ENCODE data around the gene MPPED2. TPM values are rescaled to one million over a fixed set of nuclear protein-coding genes. Genes with fewer than 3 reads are reported as not detected.

The MPPED2 gene
- total RNA-seq, 1 experiment from 2014 or later = not detected

GRCh38 chr11:30405385-30405784 lies 180.8 kb downstream of the MPPED2 start:
- DNase-seq (ENCODE audit: unreplicated experiment) = no peak
- no TSS peak for BruUV-seq (replicated peaks)
- H3K4me1 Mint-ChIP-seq (ENCODE audit: insufficient read depth, unreplicated experiment) = no peaks in the 10 kb centered on the region
- ChIA-PET CTCF (interaction anchor here (0.7 kb wide), 1 partner anchor 403 kb away, joined by 4 read pairs; no protein-coding TSS in a partner anchor), POLR2A (interaction anchor here (1.0 kb wide), 1 partner anchor 28 kb away, joined by 3 read pairs; no protein-coding TSS in a partner anchor)
- H3K36me3 Mint-ChIP-seq (ENCODE audit: insufficient read depth, unreplicated experiment) = no peaks in the 10 kb centered on the region
- intact Hi-C loops (cut with micrococcal nuclease) = no loop called here
- peaks cover 64% of the 10 kb centered on the region for H3K27me3 Mint-ChIP-seq (ENCODE audit: insufficient read depth, unreplicated experiment)
- H3K4me3 Mint-ChIP-seq (ENCODE audit: unreplicated experiment) = no peak overlapping the region
- H3K9me3 Mint-ChIP-seq (ENCODE audit: unreplicated experiment) = no peaks in the 10 kb centered on the region
- no peak overlapping the region for H3K27ac Mint-ChIP-seq (ENCODE audit: low read depth, unreplicated experiment)
- TF ChIP-seq CTCF (IDR thresholded peaks at IDR 0.05; ENCODE audit: unreplicated experiment) = no peak

GRCh38 chr11:30404136-30404535 lies 182.0 kb downstream of the MPPED2 start:
- ChIA-PET CTCF (interaction anchor here (0.9 to 1.0 kb wide), 2 partner anchors 9 to 13 kb away, joined by 3 read pairs; no protein-coding TSS in a partner anchor), POLR2A (no interaction called here)
- TF ChIP-seq CTCF (IDR thresholded peaks at IDR 0.05; ENCODE audit: unreplicated experiment) = no peak
- BruUV-seq (replicated peaks) = no TSS peak
- no peak overlapping the region for H3K27ac Mint-ChIP-seq (ENCODE audit: low read depth, unreplicated experiment)
- H3K27me3 Mint-ChIP-seq (ENCODE audit: insufficient read depth, unreplicated experiment) = peaks cover 53% of the 10 kb centered on the region
- intact Hi-C loops (cut with micrococcal nuclease) = no loop called here
- no peak for DNase-seq (ENCODE audit: unreplicated experiment)
- H3K9me3 Mint-ChIP-seq (ENCODE audit: unreplicated experiment) = no peaks in the 10 kb centered on the region
- H3K4me3 Mint-ChIP-seq (ENCODE audit: unreplicated experiment) = no peak overlapping the region
- H3K4me1 Mint-ChIP-seq (ENCODE audit: insufficient read depth, unreplicated experiment) = no peaks in the 10 kb centered on the region
- no peaks in the 10 kb centered on the region for H3K36me3 Mint-ChIP-seq (ENCODE audit: insufficient read depth, unreplicated experiment)

GRCh38 chr11:30395751-30396150 lies 190.4 kb downstream of the MPPED2 start:
- no peak overlapping the region for H3K4me3 Mint-ChIP-seq (ENCODE audit: unreplicated experiment)
- no peak for DNase-seq (ENCODE audit: unreplicated experiment)
- H3K27ac Mint-ChIP-seq (ENCODE audit: low read depth, unreplicated experiment) = no peak overlapping the region
- H3K4me1 Mint-ChIP-seq (ENCODE audit: insufficient read depth, unreplicated experiment) = no peaks in the 10 kb centered on the region
- no peaks in the 10 kb centered on the region for H3K36me3 Mint-ChIP-seq (ENCODE audit: insufficient read depth, unreplicated experiment)
- H3K9me3 Mint-ChIP-seq (ENCODE audit: unreplicated experiment) = no peaks in the 10 kb centered on the region
- ChIA-PET CTCF (no interaction called here), POLR2A (no interaction called here)
- no peak for TF ChIP-seq CTCF (IDR thresholded peaks at IDR 0.05; ENCODE audit: unreplicated experiment)
- no TSS peak for BruUV-seq (replicated peaks)
- intact Hi-C loops (cut with micrococcal nuclease) = no loop called here
- H3K27me3 Mint-ChIP-seq (ENCODE audit: insufficient read depth, unreplicated experiment) = peaks cover 57% of the 10 kb centered on the region

GRCh38 chr11:30393012-30393411 lies 193.1 kb downstream of the MPPED2 start:
- Mint-ChIP-seq H3K27me3 (ENCODE audit: insufficient read depth, unreplicated experiment) (peaks cover 44% of the 10 kb centered on the region), H3K4me3 (ENCODE audit: unreplicated experiment) (no peak overlapping the region), H3K36me3 (ENCODE audit: insufficient read depth, unreplicated experiment) (no peaks in the 10 kb centered on the region), H3K9me3 (ENCODE audit: unreplicated experiment) (no peaks in the 10 kb centered on the region), H3K4me1 (ENCODE audit: insufficient read depth, unreplicated experiment) (no peaks in the 10 kb centered on the region), H3K27ac (ENCODE audit: low read depth, unreplicated experiment) (no peak overlapping the region)
- intact Hi-C loops (cut with micrococcal nuclease) = no loop called here
- DNase-seq (ENCODE audit: unreplicated experiment) = no peak
- TF ChIP-seq CTCF (IDR thresholded peaks at IDR 0.05; ENCODE audit: unreplicated experiment) = no peak
- ChIA-PET POLR2A (no interaction called here), CTCF (no interaction called here)
- BruUV-seq (replicated peaks) = no TSS peak
